GM19023 (cell line): Measurements from ENCODE around the gene ATOSA.

Experiments used
- ATAC-seq: cut with Tn5 transposase; IDR thresholded peaks from one replicate; pipeline ENCODE4 v1.9.1; 2021; ENCODE audit warnings: mild to moderate bottlenecking, moderate library complexity; ENCODE audit not compliant: unreplicated experiment

ATOSA gene

GRCh38 chr15:52652984-52653383 is 26.2 kb downstream of the ATOSA start:
- no peak for ATAC-seq

- no peak for ATAC-seq
Measured at GRCh38 chr15:52652286-52652685, 26.9 kb downstream of the ATOSA start.

DNA sequence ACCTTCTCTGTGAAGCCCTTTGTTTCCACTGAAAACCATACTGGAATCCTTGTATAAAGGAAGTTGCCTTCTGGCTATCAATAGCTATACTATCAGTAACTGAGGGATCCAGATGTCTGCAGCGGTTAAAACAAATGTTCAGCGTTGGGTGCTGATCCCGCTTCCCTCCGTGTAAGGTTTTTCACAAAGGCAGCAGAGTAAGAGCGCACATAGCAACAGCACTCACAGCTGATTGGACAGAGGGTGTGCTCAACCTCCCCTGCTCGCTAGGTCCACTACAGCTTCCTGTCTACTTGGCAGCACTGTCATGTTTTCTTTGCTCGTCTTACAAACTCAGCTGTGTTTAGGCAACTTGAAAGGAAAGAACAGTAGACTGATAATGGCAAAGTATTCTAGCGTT is 27.3 kb downstream of the ATOSA start:
- peak; percentile 89 for ATAC-seq

GRCh38 chr15:52651114-52651513 is 28.1 kb downstream of the ATOSA start:
- no peak for ATAC-seq

DNA sequence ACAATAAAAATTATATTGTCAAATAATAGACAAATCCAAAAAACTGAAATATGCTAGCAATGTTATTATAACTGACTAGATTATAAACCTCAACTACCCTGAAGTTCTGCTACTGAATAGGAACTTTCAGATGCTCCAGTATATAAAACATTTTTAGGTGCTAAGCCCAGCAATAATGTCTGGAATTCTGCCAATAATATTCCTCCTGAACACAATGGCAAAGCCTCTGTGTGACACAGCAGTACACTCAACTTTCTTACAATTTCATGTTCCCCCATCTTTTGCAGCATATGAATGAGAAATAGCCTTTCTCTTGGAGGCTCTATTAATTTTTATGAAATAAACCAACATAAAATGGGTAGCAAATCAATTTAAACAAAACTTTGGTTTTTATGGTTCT is 29.5 kb downstream of the ATOSA start:
- ATAC-seq: no peak

DNA sequence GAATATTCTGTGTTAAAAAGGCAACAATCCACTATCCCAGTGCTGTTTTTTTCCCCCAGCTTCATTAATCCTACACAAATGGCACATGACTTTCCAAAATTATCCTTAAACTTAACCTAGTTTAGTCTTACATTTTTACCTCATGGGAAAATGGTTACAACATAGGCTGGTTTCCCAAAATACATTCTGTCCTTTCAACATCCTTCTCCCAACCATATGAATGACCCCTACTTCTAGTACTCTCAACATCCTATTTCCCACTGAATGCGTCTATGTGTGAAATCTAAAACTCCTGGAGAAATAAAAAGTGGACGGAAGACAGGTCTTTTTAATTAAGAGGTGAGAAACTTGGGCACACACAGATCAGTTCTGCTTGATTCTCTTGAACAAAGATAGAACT is 33.3 kb downstream of the ATOSA start:
- ATAC-seq: no peak

DNA sequence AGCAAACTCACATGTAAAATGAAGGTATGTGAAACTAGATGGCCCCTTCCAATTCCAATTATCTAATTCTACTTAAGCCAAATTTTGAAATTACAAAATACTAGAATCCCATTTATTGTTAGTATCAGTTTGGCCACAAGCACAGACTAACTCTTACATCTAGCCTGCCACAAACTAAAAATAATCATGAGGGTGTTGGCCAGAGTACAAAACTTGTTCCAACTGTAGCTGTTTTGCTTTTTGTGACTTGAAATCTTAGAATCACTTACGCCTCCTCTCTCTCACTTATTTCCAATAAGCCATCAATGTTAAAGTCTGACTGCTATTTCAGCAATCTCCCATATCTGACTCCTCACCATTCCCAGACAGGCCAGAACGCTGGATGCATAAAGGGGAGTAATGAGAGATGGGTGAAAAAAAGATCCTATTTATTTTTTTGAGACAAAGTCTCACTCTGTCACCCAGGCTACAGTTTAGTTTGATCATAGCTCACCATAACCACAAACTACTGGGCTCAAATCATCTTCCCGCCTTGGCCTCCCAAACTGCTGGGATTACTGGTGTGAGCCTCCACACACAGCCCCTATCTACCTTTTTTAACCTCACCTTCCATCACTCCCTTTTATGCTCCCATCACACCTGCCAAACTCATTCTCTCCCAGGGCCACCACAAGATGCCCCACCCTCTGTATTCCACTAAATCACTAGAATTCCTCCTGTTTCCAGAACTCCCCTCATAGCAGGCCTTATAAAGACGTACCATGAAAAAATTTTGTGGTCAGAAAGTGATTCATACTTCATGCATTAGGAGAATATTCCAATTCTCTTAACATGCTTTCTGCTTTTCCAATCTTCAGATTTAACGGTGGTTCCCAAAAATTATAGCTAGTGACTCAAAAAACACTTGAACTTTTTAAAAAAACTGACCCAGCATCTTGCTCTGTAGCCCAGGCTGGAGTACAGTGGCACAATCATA is 36.5 kb downstream of the ATOSA start:
- no peak for ATAC-seq

DNA sequence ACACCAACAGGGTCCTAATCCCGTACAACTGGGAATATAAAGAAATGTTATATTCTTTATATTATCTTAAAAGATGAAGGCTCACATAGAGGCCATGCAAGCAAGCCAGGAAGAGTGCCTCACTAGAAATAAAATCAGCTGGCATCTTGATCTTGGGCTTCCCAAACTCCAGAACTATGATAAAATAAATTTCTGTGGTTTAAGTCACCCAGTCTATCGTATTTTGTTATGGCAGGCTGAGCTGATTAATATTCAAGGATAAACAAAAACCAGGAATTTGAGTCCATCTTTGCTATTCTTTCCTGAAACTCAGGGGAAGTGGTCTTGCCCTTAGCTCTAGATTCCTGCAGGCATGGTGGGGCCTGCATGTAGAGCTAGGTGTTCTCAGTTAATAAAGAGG is 42.7 kb downstream of the ATOSA start:
- ATAC-seq: no peak

DNA sequence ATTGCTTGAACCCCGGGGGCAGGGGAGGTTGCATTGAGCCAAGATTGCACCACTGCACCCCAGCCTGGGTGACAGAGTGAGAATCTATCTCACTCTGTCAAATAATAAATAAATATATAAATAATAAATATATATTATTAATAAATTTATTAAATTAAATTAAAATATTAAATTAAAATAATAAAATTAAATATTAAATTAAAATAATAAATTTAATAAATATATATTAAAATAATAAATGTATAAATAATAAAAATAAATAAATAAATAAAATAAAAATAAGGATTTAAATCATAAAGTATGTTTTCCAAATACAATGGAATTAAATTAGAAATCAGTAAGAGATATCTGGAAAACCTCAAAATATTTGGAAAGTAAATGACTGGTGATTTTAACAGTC is 43.3 kb downstream of the ATOSA start:
- no peak for ATAC-seq
